AG08395 (cell line): Measurements from ENCODE around the gene ZFHX3.

ENCODE experiments used
- DNase-seq: peaks from one replicate; pipeline ENCODE4 v3.0.0; 2012; ENCODE audit warnings: mixed read lengths, low spot score

The ZFHX3 gene

DNA sequence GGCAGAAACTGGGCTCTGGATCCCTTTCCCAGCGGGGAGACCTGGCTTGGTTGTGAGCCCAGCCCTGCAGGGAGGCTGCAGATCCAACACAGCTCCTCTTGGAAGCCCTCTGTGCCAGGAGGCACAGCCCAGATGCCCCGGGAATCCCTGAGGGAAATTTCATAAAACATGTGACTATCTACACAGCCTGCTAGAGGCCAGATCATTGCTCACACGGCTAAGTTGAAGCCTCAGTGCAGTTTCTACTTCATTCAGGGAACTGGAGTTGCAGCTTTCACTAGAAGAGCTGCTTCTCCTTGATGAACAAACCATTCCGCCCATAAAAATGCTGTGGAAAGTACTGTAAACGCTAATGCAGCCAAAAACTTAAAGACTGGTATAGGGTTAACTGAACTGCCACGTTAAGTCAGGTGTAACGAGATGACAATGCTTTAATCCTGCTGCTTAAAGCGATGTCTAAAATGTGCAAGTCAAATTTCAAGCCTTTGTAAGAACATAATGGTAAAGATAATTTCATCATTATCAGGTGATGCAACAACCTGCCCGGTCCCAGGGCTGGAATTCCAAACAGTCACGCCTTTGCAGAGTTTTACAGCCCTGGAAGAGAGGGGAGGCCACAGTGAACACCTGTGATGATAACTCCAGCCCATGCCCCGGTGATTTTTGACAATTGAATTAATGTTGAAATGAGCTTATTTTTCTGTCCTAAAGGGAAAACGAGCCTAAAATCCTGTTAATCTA lies 172.5 kb downstream of the ZFHX3 start:
- DNase-seq, result no peak

DNA sequence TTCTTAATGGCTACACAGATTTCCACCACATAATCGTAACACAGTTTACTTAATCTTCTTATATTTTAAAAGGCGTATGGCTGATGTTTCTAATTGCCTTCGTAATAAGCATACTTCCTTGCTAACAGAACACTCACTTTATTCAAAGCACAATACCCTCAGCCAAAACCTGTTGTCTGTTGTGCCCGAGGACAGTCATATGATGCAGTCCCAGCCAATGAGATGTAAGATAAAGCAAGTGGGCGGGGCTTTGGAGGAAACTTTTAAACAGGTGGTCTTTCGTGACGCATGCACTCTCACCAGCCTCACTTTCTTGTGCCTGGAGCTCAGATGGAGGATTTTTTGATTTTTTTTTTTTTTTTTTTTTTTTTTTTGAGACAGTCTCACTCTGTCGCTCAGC lies 174.1 kb downstream of the ZFHX3 start:
- DNase-seq, result no peak

DNA sequence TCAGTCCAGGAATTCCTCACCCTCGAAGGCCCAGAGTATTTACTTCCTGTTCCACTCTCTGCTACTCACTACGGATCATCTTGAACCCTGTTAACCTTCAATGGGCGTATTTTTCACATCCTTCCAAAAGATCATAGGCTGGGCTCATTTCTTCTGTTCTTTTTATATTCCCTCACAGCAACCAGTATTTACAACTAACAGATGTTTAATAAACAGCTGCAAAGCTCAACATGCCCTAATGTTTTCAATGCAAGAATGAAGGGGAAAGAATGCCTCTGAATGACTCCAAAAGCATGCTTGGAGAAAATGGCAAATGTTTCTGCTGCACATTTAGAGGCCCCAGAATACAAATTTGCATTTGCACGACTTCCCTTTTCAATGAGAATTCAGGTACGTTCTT lies 174.9 kb downstream of the ZFHX3 start:
- no peak for DNase-seq

DNA sequence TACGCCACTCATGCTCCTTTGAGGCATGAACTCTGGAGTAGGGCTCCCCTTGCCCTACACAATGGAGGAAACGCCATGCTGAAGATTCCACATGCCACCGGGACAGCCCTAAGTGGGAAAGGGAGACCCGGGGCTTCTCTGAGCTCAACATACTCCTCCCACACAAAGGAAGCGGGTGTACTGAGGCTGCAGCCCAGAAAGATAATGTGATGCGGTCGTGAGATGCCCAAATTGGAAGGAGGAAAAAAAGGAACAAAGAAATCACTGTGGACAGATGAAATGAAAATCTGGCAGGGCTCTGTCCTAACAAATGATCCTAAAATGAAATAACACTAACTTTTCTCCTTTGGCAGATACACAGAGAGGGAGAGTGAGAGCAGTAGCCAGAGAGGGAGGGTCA lies 182.1 kb downstream of the ZFHX3 start:
- DNase-seq, result no peak

- DNase-seq, result no peak
Observed at GRCh38 chr16:72865258-72865657, 182.7 kb downstream of the ZFHX3 start.

DNA sequence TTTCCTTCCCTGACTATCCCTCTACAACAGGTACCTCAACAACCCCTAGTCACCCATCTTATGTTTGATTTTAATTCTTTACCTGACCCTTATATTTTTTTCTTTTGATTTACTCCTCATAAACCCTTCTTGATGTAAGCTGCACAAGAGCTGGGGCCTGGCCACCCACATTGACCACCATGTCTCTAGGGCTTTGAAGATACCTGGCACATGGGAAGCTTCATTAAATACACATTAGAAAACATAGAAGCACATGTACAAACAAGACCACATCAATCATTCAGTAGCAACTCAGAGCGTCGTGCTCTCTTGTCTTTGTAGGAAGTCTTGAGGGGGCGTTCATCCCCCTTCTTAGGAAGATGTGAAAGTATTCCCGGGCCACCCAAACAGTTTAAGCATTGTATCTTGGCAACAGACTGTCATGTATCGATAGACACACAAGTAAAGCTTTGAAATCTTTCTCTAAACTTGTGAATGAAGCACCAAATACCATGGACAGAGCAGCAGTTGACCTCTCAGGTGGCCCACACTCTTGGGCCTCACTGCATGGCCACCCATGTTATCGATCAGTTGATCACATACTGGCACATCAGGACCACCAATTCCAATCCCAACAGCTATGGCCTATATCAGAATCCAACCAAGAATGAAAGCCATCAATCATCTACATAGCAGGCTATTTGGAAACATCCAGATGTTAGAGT lies 183.6 kb downstream of the ZFHX3 start:
- DNase-seq, result no peak

- DNase-seq, result no peak
Observed at GRCh38 chr16:72862090-72862489, 185.8 kb downstream of the ZFHX3 start.

DNA sequence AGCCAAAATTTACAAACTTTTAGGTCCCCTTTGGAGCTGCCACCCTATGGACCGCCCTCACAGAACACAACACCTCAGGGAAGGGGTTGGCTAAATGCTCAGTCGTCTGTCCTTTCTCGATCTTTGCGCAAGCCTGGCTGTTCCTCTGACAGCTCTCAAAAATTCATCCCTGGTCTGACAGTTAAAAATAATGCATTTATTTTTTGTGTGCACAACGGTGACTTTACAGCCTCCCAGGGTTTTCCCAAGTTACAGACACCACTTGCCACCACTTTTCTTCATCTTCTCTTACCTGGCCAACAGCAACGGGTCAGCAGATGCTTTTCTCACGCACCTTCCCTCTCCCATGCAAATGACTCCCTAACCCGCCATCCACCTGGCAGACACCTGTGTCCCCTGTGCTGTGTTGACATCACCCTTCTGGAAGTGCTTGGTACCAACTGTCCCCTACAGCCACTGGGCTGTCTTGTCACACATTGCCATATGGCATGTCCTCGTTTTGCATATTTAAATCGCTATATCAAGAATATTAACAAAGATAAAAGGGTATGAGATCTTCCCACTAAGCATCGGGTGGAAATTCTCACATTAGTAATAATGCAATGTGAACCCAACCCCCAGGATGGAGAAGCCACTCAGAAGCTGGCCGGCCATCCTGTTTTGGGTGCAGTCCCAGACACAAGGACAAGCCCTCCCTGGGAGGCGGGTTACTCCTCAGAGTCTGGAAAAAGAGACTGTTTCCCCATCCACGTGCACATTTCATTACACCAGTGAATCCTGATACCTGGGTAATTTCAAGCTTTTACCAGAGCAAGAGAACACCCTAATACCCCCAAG lies 187.0 kb downstream of the ZFHX3 start:
- no peak for DNase-seq

- no peak for DNase-seq
Observed at GRCh38 chr16:72859581-72859980, 188.3 kb downstream of the ZFHX3 start.

- DNase-seq, result no peak
Observed at GRCh38 chr16:72858665-72859493, 189.0 kb downstream of the ZFHX3 start.

DNA sequence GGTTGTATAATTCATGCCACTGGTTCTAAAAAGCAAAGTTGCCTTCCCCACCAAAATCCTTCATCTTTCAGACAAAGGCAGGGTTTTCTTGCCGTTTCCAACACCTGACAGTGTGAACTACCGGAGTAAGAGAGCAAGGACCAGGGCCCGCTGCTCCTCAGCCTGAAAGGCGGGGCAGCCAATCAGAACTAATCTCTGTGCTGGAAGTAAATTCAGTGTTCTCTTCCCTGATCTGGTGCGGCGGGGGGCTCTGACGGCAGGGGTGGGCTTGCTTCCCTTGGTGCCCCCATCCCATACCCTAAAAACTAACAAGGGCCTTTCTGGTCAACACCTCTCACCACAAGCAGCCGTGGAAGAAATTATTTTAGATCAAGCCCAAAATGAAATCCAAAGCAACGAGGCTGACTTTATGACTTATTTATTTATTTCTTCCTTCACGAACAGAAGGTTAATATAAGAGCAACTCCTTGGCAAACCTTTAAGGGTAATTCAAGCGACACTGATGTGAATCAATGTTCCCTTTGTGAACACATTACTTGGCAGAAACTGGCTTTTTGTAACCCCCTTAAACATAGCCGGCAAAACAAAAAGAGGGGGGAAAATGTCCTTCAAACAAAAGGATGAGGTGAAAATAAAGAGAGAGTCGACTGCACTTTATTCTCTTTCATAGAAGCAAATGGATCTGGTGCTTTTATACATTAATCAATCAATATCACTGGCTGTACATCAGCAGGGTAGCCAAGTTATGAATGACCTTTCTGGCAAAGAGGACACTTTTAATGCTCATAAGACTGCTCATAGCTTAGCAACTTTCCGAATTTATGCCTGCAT lies 189.9 kb downstream of the ZFHX3 start:
- DNase-seq, result no peak

DNA sequence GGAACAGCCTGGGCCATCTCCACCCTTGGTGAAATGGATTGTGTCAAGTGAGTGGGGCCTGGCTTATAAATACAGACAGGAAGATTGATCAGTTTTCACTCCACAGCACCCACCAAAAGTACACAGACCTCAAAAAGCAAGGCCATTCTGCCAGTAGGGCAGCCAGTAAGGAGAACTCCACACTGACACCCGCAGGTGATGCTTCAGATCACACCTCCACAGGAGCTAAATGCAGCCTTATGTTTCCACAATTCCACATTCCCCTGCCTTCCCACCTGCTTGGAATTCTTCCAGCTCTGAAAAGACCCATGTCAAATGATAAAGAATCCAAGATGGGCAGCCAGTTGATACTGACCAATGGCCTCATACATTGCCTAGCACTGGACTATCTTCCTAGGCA lies 191.1 kb downstream of the ZFHX3 start:
- DNase-seq, result no peak

DNA sequence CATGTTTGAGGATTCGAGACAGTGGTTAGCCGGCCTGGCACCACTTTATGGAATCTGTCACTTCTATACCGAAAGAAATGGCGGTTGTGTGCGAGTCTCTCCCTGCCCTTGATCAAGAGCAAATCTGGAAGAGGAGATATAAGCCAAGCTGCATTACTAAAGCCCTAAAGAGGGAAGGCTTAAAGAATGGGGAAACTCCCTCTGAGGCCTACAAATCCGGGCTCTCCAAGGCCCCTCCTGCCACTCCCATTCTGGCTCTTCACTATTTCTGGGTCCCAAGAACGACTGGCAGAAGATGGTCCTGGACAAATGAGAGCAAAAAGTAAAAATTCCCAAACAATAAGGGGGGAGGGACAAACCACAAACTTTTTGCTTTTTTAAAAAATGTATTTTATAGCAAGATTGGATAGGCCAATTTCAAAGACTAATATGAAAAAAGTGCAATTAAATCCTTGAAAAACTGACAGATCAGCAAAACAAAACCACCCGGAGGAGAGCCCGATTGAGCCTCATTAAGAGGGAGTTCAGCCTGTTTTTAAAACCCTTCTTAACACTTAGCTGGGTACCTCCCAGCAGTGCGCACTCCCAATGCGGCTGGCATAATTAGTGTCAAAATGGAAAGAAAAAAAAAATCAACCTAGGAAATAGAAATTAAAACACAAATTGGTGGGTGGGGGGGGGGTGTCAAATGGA lies 193.5 kb downstream of the ZFHX3 start:
- no peak for DNase-seq

- no peak for DNase-seq
Observed at GRCh38 chr16:72853575-72854266, 194.2 kb downstream of the ZFHX3 start.

DNA sequence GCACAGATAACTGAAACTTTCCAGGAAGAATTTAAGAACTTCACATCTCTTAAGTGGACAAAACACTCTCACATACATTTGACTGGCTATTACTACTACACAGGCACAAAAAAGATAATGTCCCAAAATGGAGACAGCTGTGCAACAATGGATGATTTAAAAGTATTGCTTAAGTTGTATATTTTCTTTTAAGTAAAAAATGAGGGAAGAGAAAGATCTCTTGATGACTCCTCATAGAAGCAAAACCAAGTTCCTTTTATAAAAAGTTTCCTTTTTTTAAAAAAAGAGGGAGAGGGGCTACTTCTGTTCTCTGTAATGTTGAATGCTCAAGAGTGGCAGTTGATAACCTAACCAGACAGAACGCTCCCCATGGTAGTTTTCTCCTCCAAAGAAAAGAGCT lies 195.5 kb downstream of the ZFHX3 start:
- DNase-seq, result no peak

DNA sequence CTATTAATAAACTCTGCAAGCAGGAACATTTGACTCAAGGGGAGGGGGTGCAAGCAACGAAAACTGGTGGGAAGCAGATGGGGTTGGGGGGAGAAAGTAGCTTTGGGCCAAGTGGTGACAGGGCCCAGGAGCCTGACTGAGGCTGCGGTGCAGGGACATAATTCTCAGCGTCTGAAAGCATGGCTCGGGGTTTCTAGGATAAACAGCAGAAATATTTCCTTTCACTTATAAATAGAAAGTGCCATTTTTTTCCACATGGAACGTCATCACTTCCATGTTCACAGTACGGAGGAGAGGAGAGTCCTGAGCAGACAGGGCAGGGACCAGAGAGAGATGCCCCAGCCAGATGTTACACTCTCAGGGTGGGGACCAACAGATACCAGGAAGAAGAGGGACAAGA lies 197.1 kb downstream of the ZFHX3 start:
- peak; percentile 63 for DNase-seq

GRCh38 chr16:72850021-72850420 lies 197.9 kb downstream of the ZFHX3 start:
- no peak for DNase-seq

- peak; percentile 81 for DNase-seq
Observed at GRCh38 chr16:72848759-72849664, 198.9 kb downstream of the ZFHX3 start.

GRCh38 chr16:72848028-72848400 lies 199.9 kb downstream of the ZFHX3 start:
- no peak for DNase-seq
